ENCODE results near the gene AQP7.
"Not testable (repeated sequence)": the region's sequence is repeated elsewhere in the genome, so short reads cannot be mapped to it uniquely, and the experiment has no call there.

Gene AQP7

GRCh38 chr9:33433871-33434270, 31.5 kb upstream of the AQP7 start:
- Histone ChIP-seq H3K4me3 (ENCODE audit: low read length) (no peak overlapping the region), H3K36me3 (ENCODE audit: control insufficient read depth, insufficient read depth, low read length) (no peaks in the 10 kb centered on the region), H3K4me1 (ENCODE audit: control insufficient read depth, insufficient read depth, low read length) (no peaks in the 10 kb centered on the region), H3K27me3 (ENCODE audit: control insufficient read depth, insufficient read depth, low read length) (no peaks in the 10 kb centered on the region), H3K9me3 (ENCODE audit: control insufficient read depth, insufficient read depth, low read length) (no peaks in the 10 kb centered on the region), H3K27ac (ENCODE audit: low read length) (no peak overlapping the region)
- no CpG with 5 or more reads among the region's 8 CpGs for WGBS (ENCODE audit: insufficient coverage, insufficient read length)
- DNase-seq (ENCODE audit: low read depth, low spot score), result no peak

- no peaks in the 10 kb centered on the region for H3K9me3 ChIP-seq (ENCODE audit: control insufficient read depth, insufficient read depth, low read length)
- H3K27ac ChIP-seq (ENCODE audit: low read length), result no peak overlapping the region
- H3K4me3 ChIP-seq (ENCODE audit: low read length), result no peak overlapping the region
- no peaks in the 10 kb centered on the region for H3K27me3 ChIP-seq (ENCODE audit: control insufficient read depth, insufficient read depth, low read length)
- no peaks in the 10 kb centered on the region for H3K36me3 ChIP-seq (ENCODE audit: control insufficient read depth, insufficient read depth, low read length)
- DNase-seq (ENCODE audit: low read depth, low spot score), result no peak
- peaks cover 2% of the 10 kb centered on the region; the same call in 1 of the 2 replicates for H3K4me1 ChIP-seq (ENCODE audit: control insufficient read depth, insufficient read depth, low read length)
- WGBS (ENCODE audit: insufficient coverage, insufficient read length), result no CpG with 5 or more reads among the region's 2 CpGs
Observed at GRCh38 chr9:33431420-33431819, 29.1 kb upstream of the AQP7 start.

GRCh38 chr9:33430942-33431341, 28.6 kb upstream of the AQP7 start:
- no peaks in the 10 kb centered on the region for H3K9me3 ChIP-seq (ENCODE audit: control insufficient read depth, insufficient read depth, low read length)
- H3K27ac ChIP-seq (ENCODE audit: low read length), result no peak overlapping the region
- no peak for DNase-seq (ENCODE audit: low read depth, low spot score)
- no peak overlapping the region for H3K4me3 ChIP-seq (ENCODE audit: low read length)
- peaks cover 2% of the 10 kb centered on the region; the same call in 1 of the 2 replicates for H3K4me1 ChIP-seq (ENCODE audit: control insufficient read depth, insufficient read depth, low read length)
- no peaks in the 10 kb centered on the region for H3K27me3 ChIP-seq (ENCODE audit: control insufficient read depth, insufficient read depth, low read length)
- H3K36me3 ChIP-seq (ENCODE audit: control insufficient read depth, insufficient read depth, low read length), result no peaks in the 10 kb centered on the region
- no CpG with 5 or more reads among the region's 1 CpG for WGBS (ENCODE audit: insufficient coverage, insufficient read length)

GRCh38 chr9:33429256-33429985, 27.1 kb upstream of the AQP7 start:
- Histone ChIP-seq H3K9me3 (ENCODE audit: control insufficient read depth, insufficient read depth, low read length) (no peaks in the 10 kb centered on the region), H3K4me1 (ENCODE audit: control insufficient read depth, insufficient read depth, low read length) (peaks cover 2% of the 10 kb centered on the region; the same call in 1 of the 2 replicates), H3K4me3 (ENCODE audit: low read length) (no peak overlapping the region), H3K27ac (ENCODE audit: low read length) (no peak overlapping the region), H3K36me3 (ENCODE audit: control insufficient read depth, insufficient read depth, low read length) (no peaks in the 10 kb centered on the region), H3K27me3 (ENCODE audit: control insufficient read depth, insufficient read depth, low read length) (no peaks in the 10 kb centered on the region)
- no CpG with 5 or more reads among the region's 3 CpGs for WGBS (ENCODE audit: insufficient coverage, insufficient read length)
- no peak for DNase-seq (ENCODE audit: low read depth, low spot score)

GRCh38 chr9:33426843-33427293, 24.5 kb upstream of the AQP7 start:
- Histone ChIP-seq H3K4me1 (ENCODE audit: control insufficient read depth, insufficient read depth, low read length) (peaks cover 2% of the 10 kb centered on the region; the same call in 1 of the 2 replicates), H3K36me3 (ENCODE audit: control insufficient read depth, insufficient read depth, low read length) (no peaks in the 10 kb centered on the region), H3K27me3 (ENCODE audit: control insufficient read depth, insufficient read depth, low read length) (no peaks in the 10 kb centered on the region), H3K9me3 (ENCODE audit: control insufficient read depth, insufficient read depth, low read length) (no peaks in the 10 kb centered on the region), H3K27ac (ENCODE audit: low read length) (no peak overlapping the region), H3K4me3 (ENCODE audit: low read length) (no peak overlapping the region)
- DNase-seq (ENCODE audit: low read depth, low spot score), result no peak
- no CpG with 5 or more reads among the region's 7 CpGs for WGBS (ENCODE audit: insufficient coverage, insufficient read length)

GRCh38 chr9:33425128-33425533, 22.8 kb upstream of the AQP7 start:
- WGBS (ENCODE audit: insufficient coverage, insufficient read length), result no CpG with 5 or more reads among the region's 4 CpGs
- Histone ChIP-seq H3K4me1 (ENCODE audit: control insufficient read depth, insufficient read depth, low read length) (peaks cover 2% of the 10 kb centered on the region; the same call in 1 of the 2 replicates), H3K27ac (ENCODE audit: low read length) (no peak overlapping the region), H3K27me3 (ENCODE audit: control insufficient read depth, insufficient read depth, low read length) (no peaks in the 10 kb centered on the region), H3K4me3 (ENCODE audit: low read length) (no peak overlapping the region), H3K36me3 (ENCODE audit: control insufficient read depth, insufficient read depth, low read length) (no peaks in the 10 kb centered on the region), H3K9me3 (ENCODE audit: control insufficient read depth, insufficient read depth, low read length) (no peaks in the 10 kb centered on the region)
- no peak for DNase-seq (ENCODE audit: low read depth, low spot score)

GRCh38 chr9:33424492-33424891, 22.1 kb upstream of the AQP7 start:
- WGBS (ENCODE audit: insufficient coverage, insufficient read length), result no CpG with 5 or more reads among the region's 6 CpGs
- H3K36me3 ChIP-seq (ENCODE audit: control insufficient read depth, insufficient read depth, low read length); H3K4me1 ChIP-seq (ENCODE audit: control insufficient read depth, insufficient read depth, low read length); H3K27me3 ChIP-seq (ENCODE audit: control insufficient read depth, insufficient read depth, low read length); H3K27ac ChIP-seq (ENCODE audit: low read length); DNase-seq (ENCODE audit: low read depth, low spot score); H3K4me3 ChIP-seq (ENCODE audit: low read length); H3K9me3 ChIP-seq (ENCODE audit: control insufficient read depth, insufficient read depth, low read length): not testable (repeated sequence)

GRCh38 chr9:33424043-33424442, 21.7 kb upstream of the AQP7 start:
- not testable (repeated sequence) for H3K27ac ChIP-seq (ENCODE audit: low read length); H3K4me1 ChIP-seq (ENCODE audit: control insufficient read depth, insufficient read depth, low read length); H3K4me3 ChIP-seq (ENCODE audit: low read length); H3K36me3 ChIP-seq (ENCODE audit: control insufficient read depth, insufficient read depth, low read length); DNase-seq (ENCODE audit: low read depth, low spot score); H3K9me3 ChIP-seq (ENCODE audit: control insufficient read depth, insufficient read depth, low read length); H3K27me3 ChIP-seq (ENCODE audit: control insufficient read depth, insufficient read depth, low read length)
- no CpG with 5 or more reads among the region's 7 CpGs for WGBS (ENCODE audit: insufficient coverage, insufficient read length)

GRCh38 chr9:33419708-33420303, 17.4 kb upstream of the AQP7 start:
- DNase-seq (ENCODE audit: low read depth, low spot score), result no peak
- H3K4me1 ChIP-seq (ENCODE audit: control insufficient read depth, insufficient read depth, low read length), result no peaks in the 10 kb centered on the region
- H3K36me3 ChIP-seq (ENCODE audit: control insufficient read depth, insufficient read depth, low read length), result no peaks in the 10 kb centered on the region
- no CpG with 5 or more reads among the region's 10 CpGs for WGBS (ENCODE audit: insufficient coverage, insufficient read length)
- no peaks in the 10 kb centered on the region for H3K9me3 ChIP-seq (ENCODE audit: control insufficient read depth, insufficient read depth, low read length)
- no peaks in the 10 kb centered on the region for H3K27me3 ChIP-seq (ENCODE audit: control insufficient read depth, insufficient read depth, low read length)
- no peak overlapping the region for H3K4me3 ChIP-seq (ENCODE audit: low read length)
- H3K27ac ChIP-seq (ENCODE audit: low read length), result no peak overlapping the region

GRCh38 chr9:33418090-33418489, 15.7 kb upstream of the AQP7 start:
- H3K4me3 ChIP-seq (ENCODE audit: low read length), result no peak overlapping the region
- H3K9me3 ChIP-seq (ENCODE audit: control insufficient read depth, insufficient read depth, low read length), result no peaks in the 10 kb centered on the region
- no peaks in the 10 kb centered on the region for H3K36me3 ChIP-seq (ENCODE audit: control insufficient read depth, insufficient read depth, low read length)
- WGBS (ENCODE audit: insufficient coverage, insufficient read length), result no CpG with 5 or more reads among the region's 8 CpGs
- no peaks in the 10 kb centered on the region for H3K27me3 ChIP-seq (ENCODE audit: control insufficient read depth, insufficient read depth, low read length)
- H3K4me1 ChIP-seq (ENCODE audit: control insufficient read depth, insufficient read depth, low read length), result no peaks in the 10 kb centered on the region
- no peak overlapping the region for H3K27ac ChIP-seq (ENCODE audit: low read length)
- no peak for DNase-seq (ENCODE audit: low read depth, low spot score)

GRCh38 chr9:33416996-33417395, 14.6 kb upstream of the AQP7 start:
- WGBS (ENCODE audit: insufficient coverage, insufficient read length), result no CpG with 5 or more reads among the region's 5 CpGs
- no peak for DNase-seq (ENCODE audit: low read depth, low spot score)
- Histone ChIP-seq H3K4me1 (ENCODE audit: control insufficient read depth, insufficient read depth, low read length) (no peaks in the 10 kb centered on the region), H3K27me3 (ENCODE audit: control insufficient read depth, insufficient read depth, low read length) (no peaks in the 10 kb centered on the region), H3K9me3 (ENCODE audit: control insufficient read depth, insufficient read depth, low read length) (no peaks in the 10 kb centered on the region), H3K36me3 (ENCODE audit: control insufficient read depth, insufficient read depth, low read length) (no peaks in the 10 kb centered on the region), H3K27ac (ENCODE audit: low read length) (no peak overlapping the region), H3K4me3 (ENCODE audit: low read length) (no peak overlapping the region)
